IMR-90 (cell line): ENCODE results near the gene EXOC3L4. TPM values are rescaled to one million over a fixed set of nuclear protein-coding genes. Genes with fewer than 3 reads are reported as not detected.

ENCODE experiments used
- ATAC-seq: fragments of 200-7000 bp; cut with Tn5 transposase; 2 replicates; pipeline ENCODE4 v1.9.1; 2020; ENCODE audit warnings: low read depth, mild to moderate bottlenecking, moderate library complexity
- BruUV-seq: library from RNA; stranded (reverse); fragments of 400-500 nt; replicated peaks from 2 replicates; lab custom pipeline; 2021; lab: Mats Ljungman, UMichigan
- CTCF ChIA-PET: fragments of 300-600 bp; formaldehyde crosslinking; extraction: SDS; loops from one replicate; lab custom pipeline; 2021; ENCODE audit warnings: antibody characterized with exemption; lab: Yijun Ruan, JAX
- POLR2A ChIA-PET: fragments of 300-600 bp; sonication (Branson Sonifier 250); formaldehyde crosslinking; loops from one replicate; lab custom pipeline; 2022; ENCODE audit warnings: antibody characterized with exemption; ENCODE audit not compliant: unreplicated experiment; lab: Charles Lee
- DNase-seq: peaks from one replicate; pipeline ENCODE4 v3.0.0; 2013
- H2AFZ ChIP-seq: replicated peaks from 2 replicates; pipeline ENCODE3; 2013; ENCODE audit warnings: low read length, mild to moderate bottlenecking; ENCODE audit not compliant: poor library complexity
- H2AK5ac ChIP-seq: 2 replicates; pipeline ENCODE4 v1.6.1; 2013; ENCODE audit warnings: low read depth, low read length, inconsistent platforms
- H2AK9ac ChIP-seq: replicated peaks from 2 replicates; pipeline ENCODE3; 2013; ENCODE audit warnings: mild to moderate bottlenecking, low read depth, low read length, moderate library complexity; ENCODE audit not compliant: poor library complexity
- H2BK120ac ChIP-seq: 2 replicates; pipeline ENCODE4 v1.6.1; 2013; ENCODE audit warnings: low read depth, low read length, inconsistent platforms
- H2BK15ac ChIP-seq: 3 replicates; pipeline ENCODE4 v1.6.1; 2013; ENCODE audit warnings: low read depth, low read length, inconsistent platforms
- H2BK20ac ChIP-seq: 2 replicates; pipeline ENCODE4 v1.6.1; 2013; ENCODE audit warnings: low read depth, mild to moderate bottlenecking, inconsistent platforms, low read length, moderate library complexity
- H2BK5ac ChIP-seq: 2 replicates; pipeline ENCODE4 v1.6.1; 2013; ENCODE audit warnings: mild to moderate bottlenecking, low read depth, low read length, inconsistent platforms; ENCODE audit not compliant: poor library complexity, severe bottlenecking
- H3K14ac ChIP-seq: replicated peaks from 2 replicates; pipeline ENCODE4 v1.6.1; 2013; ENCODE audit warnings: low read depth, low read length, inconsistent platforms
- H3K18ac ChIP-seq: 2 replicates; pipeline ENCODE4 v1.6.1; 2013; ENCODE audit warnings: low read depth, low read length, control low read depth
- H3K23ac ChIP-seq: 2 replicates; pipeline ENCODE4 v1.6.1; 2013; ENCODE audit warnings: low read depth, low read length, inconsistent platforms
- H3K27ac ChIP-seq: 2 replicates; pipeline ENCODE4 v1.5.1; 2013; ENCODE audit warnings: mild to moderate bottlenecking, control low read depth, low read length; ENCODE audit not compliant: insufficient read depth
- H3K27me3 ChIP-seq: 2 replicates; pipeline ENCODE4 v1.6.1; 2013; ENCODE audit warnings: low read length; ENCODE audit not compliant: control insufficient read depth, insufficient read depth
- H3K36me3 ChIP-seq: 2 replicates; pipeline ENCODE4 v1.6.1; 2013; ENCODE audit warnings: low read length, mixed read lengths; ENCODE audit not compliant: control insufficient read depth, insufficient read depth
- H3K4ac ChIP-seq: 2 replicates; pipeline ENCODE4 v1.6.1; 2013; ENCODE audit warnings: low read depth, low read length, inconsistent platforms
- H3K4me1 ChIP-seq: 2 replicates; pipeline ENCODE4 v1.6.1; 2013; ENCODE audit warnings: low read length, mixed read lengths; ENCODE audit not compliant: control insufficient read depth, insufficient read depth
- H3K4me2 ChIP-seq: 2 replicates; pipeline ENCODE4 v1.6.1; 2013; ENCODE audit warnings: low read depth, mild to moderate bottlenecking, control low read depth, low read length, moderate library complexity
- H3K4me3 ChIP-seq: 2 replicates; pipeline ENCODE4 v1.5.1; 2013; ENCODE audit warnings: low read depth, mild to moderate bottlenecking, control low read depth, low read length, moderate library complexity; ENCODE audit not compliant: insufficient read depth
- H3K56ac ChIP-seq: 2 replicates; pipeline ENCODE4 v1.6.1; 2013; ENCODE audit warnings: low read length, inconsistent platforms; ENCODE audit not compliant: insufficient read depth; ENCODE audit errors: extremely low read depth
- H3K79me1 ChIP-seq, 2 experiments: 2 replicates each; pipeline ENCODE4 v1.6.1; 2013; ENCODE audit warnings: low read length in 2 of 2, inconsistent platforms in 1 of 2, low read depth in 1 of 2
- H3K9ac ChIP-seq: 2 replicates; pipeline ENCODE4 v1.6.1; 2013; ENCODE audit warnings: low read depth, low read length, control low read depth
- H3K9me1 ChIP-seq: 2 replicates; pipeline ENCODE4 v1.6.1; 2013; ENCODE audit warnings: low read length, inconsistent platforms; ENCODE audit not compliant: insufficient read depth
- H3K9me3 ChIP-seq: 2 replicates; pipeline ENCODE4 v1.6.1; 2013; ENCODE audit warnings: low read length; ENCODE audit not compliant: control insufficient read depth, insufficient read depth
- H4K20me1 ChIP-seq: 2 replicates; pipeline ENCODE4 v1.6.1; 2013; ENCODE audit warnings: low read length, inconsistent platforms; ENCODE audit not compliant: insufficient read depth
- H4K5ac ChIP-seq: 2 replicates; pipeline ENCODE4 v1.6.1; 2013; ENCODE audit warnings: mild to moderate bottlenecking, low read depth, low read length, control low read depth
- H4K8ac ChIP-seq, 2 experiments: 2 replicates each; pipeline ENCODE4 v1.6.1; 2013; ENCODE audit warnings: low read depth in 2 of 2, low read length in 2 of 2, control low read depth in 1 of 2, inconsistent platforms in 1 of 2
- H4K91ac ChIP-seq: 2 replicates; pipeline ENCODE4 v1.6.1; 2013; ENCODE audit warnings: low read depth, low read length, inconsistent platforms; ENCODE audit not compliant: insufficient read depth
- BHLHE40 ChIP-seq: fragments of 150-350 bp; IDR thresholded peaks from 2 replicates; pipeline ENCODE4 v1.6.1; 2016; ENCODE audit warnings: mild to moderate bottlenecking, low read depth, low read length
- CEBPB ChIP-seq: IDR thresholded peaks from 2 replicates; pipeline ENCODE4 v1.6.1; 2012; ENCODE audit warnings: low read depth, low read length, improper control_type of control experiment
- CHD1 ChIP-seq: IDR thresholded peaks from 2 replicates; pipeline ENCODE4 v1.6.1; 2012; ENCODE audit warnings: low read depth, low read length, improper control_type of control experiment
- CTCF ChIP-seq: conservative IDR thresholded peaks from 2 replicates; pipeline ENCODE4 v1.5.1; 2012; ENCODE audit warnings: mild to moderate bottlenecking, low read depth, low read length, improper control_type of control experiment
- ELK1 ChIP-seq: fragments of 150-350 bp; IDR thresholded peaks from 2 replicates; pipeline ENCODE4 v1.6.1; 2016; ENCODE audit warnings: low read depth, mild to moderate bottlenecking, low read length, moderate library complexity, borderline replicate concordance
- FOS ChIP-seq: fragments of 150-350 bp; IDR thresholded peaks from 2 replicates; pipeline ENCODE4 v1.6.1; 2016; ENCODE audit warnings: low read depth, low read length
- MAFK ChIP-seq: IDR thresholded peaks from 2 replicates; pipeline ENCODE4 v1.6.1; 2012; ENCODE audit warnings: low read depth, low read length, improper control_type of control experiment
- MAZ ChIP-seq: IDR thresholded peaks from 2 replicates; pipeline ENCODE4 v1.6.1; 2012; ENCODE audit warnings: low read depth, mild to moderate bottlenecking, low read length, improper control_type of control experiment, moderate library complexity, borderline replicate concordance
- MXI1 ChIP-seq: IDR thresholded peaks from 2 replicates; pipeline ENCODE4 v1.6.1; 2012; ENCODE audit warnings: low read depth, mild to moderate bottlenecking, low read length, moderate library complexity, borderline replicate concordance
- NFE2L2 ChIP-seq: fragments of 150-350 bp; IDR thresholded peaks from 2 replicates; pipeline ENCODE4 v1.6.1; 2016; ENCODE audit warnings: low read depth, mild to moderate bottlenecking, low read length
- POLR2A ChIP-seq: IDR thresholded peaks from 2 replicates; pipeline ENCODE4 v1.6.1; 2012; ENCODE audit warnings: mild to moderate bottlenecking, low read depth, low read length
- RAD21 ChIP-seq: IDR thresholded peaks from 2 replicates; pipeline ENCODE4 v1.6.1; 2012; ENCODE audit warnings: low read length, improper control_type of control experiment
- RCOR1 ChIP-seq: IDR thresholded peaks from 2 replicates; pipeline ENCODE4 v1.6.1; 2012; ENCODE audit warnings: mild to moderate bottlenecking, low read length, improper control_type of control experiment; ENCODE audit not compliant: insufficient replicate concordance
- RFX5 ChIP-seq: IDR thresholded peaks from 2 replicates; pipeline ENCODE4 v1.8.0; 2012; ENCODE audit warnings: low read depth, mild to moderate bottlenecking, low read length, moderate library complexity
- SMC3 ChIP-seq: fragments of 150-350 bp; IDR thresholded peaks from 2 replicates; pipeline ENCODE4 v1.6.1; 2016; ENCODE audit warnings: low read depth, mild to moderate bottlenecking, antibody characterized with exemption, low read length, moderate library complexity
- USF2 ChIP-seq: fragments of 150-350 bp; IDR thresholded peaks from 2 replicates; pipeline ENCODE4 v1.6.1; 2017; ENCODE audit warnings: mild to moderate bottlenecking, antibody characterized with exemption, low read length, low read depth
- WGBS, 2 experiments: methylation state at CpG; one replicate each; pipeline versions ENCODE4 v1.1.5 to v1.1.7; 2013; ENCODE audit warnings: missing lambda C conversion rate in 2 of 2; ENCODE audit not compliant: insufficient read length in 1 of 2; ENCODE audit errors: extremely low coverage in 2 of 2; 5-methylcytosine and 5-hydroxymethylcytosine counted together
- dilution Hi-C: fragments of 300-500 bp; cut with HindIII; formaldehyde crosslinking; loops from one replicate; pipeline ENCODE4 v1.14.3; 2018; ENCODE audit warnings: low sequenced_read_pairs; ENCODE audit not compliant: unreplicated experiment
- in situ Hi-C: fragments of 300-500 bp; cut with MboI; formaldehyde crosslinking; loops from 3 replicates; pipeline ENCODE4 v1.14.3; 2019; ENCODE audit warnings: low sequenced_read_pairs, inconsistent platforms, mixed read lengths
- intact Hi-C: fragments of 100-400 bp; cut with micrococcal nuclease; formaldehyde crosslinking; loops from 2 replicates; pipeline ENCODE4 v1.10.0; 2022
- polyA plus RNA-seq, 3 experiments: library from polyadenylated mRNA; depleted of rRNA; stranded (reverse); fragments of >200 nt; gene quantifications; 2 replicates each; pipeline ENCODE4 v1.2.3, GENCODE V29; 2012; ENCODE audit warnings: low replicate concordance in 1 of 3
- total RNA-seq: library from RNA; depleted of rRNA; stranded (reverse); fragments of >200 nt; gene quantifications from 2 replicates; pipeline ENCODE4 v1.2.3, GENCODE V29; 2012

EXOC3L4 gene
- total and polyA plus RNA-seq, 2 of the 4 experiments (the other 2 are of a cell fraction): not detected

GRCh38 chr14:103128631-103129300, 34.2 kb downstream of the EXOC3L4 start:
- Histone ChIP-seq H3K27ac (no peak overlapping the region), H2AK9ac (peak overlapping the region; percentile 89), H4K5ac (no peak overlapping the region), H3K79me1 (no peaks in the 10 kb centered on the region; a peak in 1 of 4 replicates), H3K4me1 (peaks cover 14% of the 10 kb centered on the region), H3K14ac (no peak overlapping the region), H4K8ac (no peak overlapping the region), H2BK20ac (no peak overlapping the region), H3K27me3 (peaks cover 6% of the 10 kb centered on the region; the same call in 1 of the 2 replicates), H2AFZ (peak overlapping the region; percentile 40), H2BK15ac (no peak overlapping the region), H2BK120ac (no peak overlapping the region), H3K4ac (no peak overlapping the region), H3K56ac (no peak overlapping the region), H2AK5ac (no peak overlapping the region), H3K4me3 (no peak overlapping the region), H4K20me1 (peaks cover 3% of the 10 kb centered on the region; the same call in 1 of the 2 replicates), H3K9me1 (peaks cover 9% of the 10 kb centered on the region), H3K9ac (no peak overlapping the region), H2BK5ac (no peak overlapping the region), H4K91ac (no peak overlapping the region), H3K36me3 (no peaks in the 10 kb centered on the region), H3K9me3 (no peaks in the 10 kb centered on the region), H3K4me2 (no peak overlapping the region), H3K18ac (no peak overlapping the region), H3K23ac (no peak overlapping the region)
- no peak for ATAC-seq
- TF ChIP-seq MXI1 (no peak), SMC3 (no peak), NFE2L2 (no peak), MAFK (no peak), CEBPB (no peak), USF2 (no peak), RFX5 (no peak), CTCF (no peak), CHD1 (no peak), ELK1 (no peak), MAZ (no peak), RAD21 (no peak), POLR2A (no peak), BHLHE40 (no peak), FOS (no peak), RCOR1 (no peak)
- intact Hi-C loops (no loop called here), dilution Hi-C loops (no loop called here), in situ Hi-C loops (no loop called here)
- 93% methylated on average over 7 of the region's 13 CpGs; no CpG with 5 or more reads in 1 of the 2 experiments for WGBS, 2 experiments
- CTCF ChIA-PET: no interaction called here
- BruUV-seq: no TSS peak
- no peak for DNase-seq
- POLR2A ChIA-PET: no interaction called here
